A673 (cell line): ENCODE results near the gene C16orf74. TPM values are rescaled to one million over a fixed set of nuclear protein-coding genes. Genes with fewer than 3 reads are reported as not detected.

Experiments used
- BruUV-seq: library from RNA; stranded (reverse); fragments of 400-500 nt; replicated peaks from 2 replicates; lab custom pipeline; 2021; lab: Mats Ljungman, UMichigan
- CTCF ChIA-PET: fragments of 300-600 bp; sonication (Branson Sonifier 250); formaldehyde crosslinking; loops from one replicate; lab custom pipeline; 2022; ENCODE audit warnings: antibody characterized with exemption; lab: Charles Lee
- POLR2A ChIA-PET: fragments of 300-600 bp; sonication (Branson Sonifier 250); formaldehyde crosslinking; loops from one replicate; lab custom pipeline; 2022; ENCODE audit warnings: antibody characterized with exemption; ENCODE audit not compliant: low non-redundant PET; lab: Charles Lee
- DNase-seq: peaks from one replicate; pipeline ENCODE4 v3.0.0-alpha.2; 2015; ENCODE audit warnings: low spot score
- H3K27ac ChIP-seq: fragments of 200-600 bp; sonication (generic); 2 replicates; pipeline ENCODE4 v1.5.1; 2016; ENCODE audit warnings: mixed run types, low read depth, mild to moderate bottlenecking, mixed read lengths, antibody characterized with exemption, low read length; ENCODE audit not compliant: poor library complexity, severe bottlenecking
- H3K27me3 ChIP-seq: fragments of 200-600 bp; sonication (generic); replicated peaks from 2 replicates; pipeline ENCODE4 v1.6.1; 2017; ENCODE audit warnings: mixed run types, low read depth, mild to moderate bottlenecking, mixed read lengths, antibody characterized with exemption, low read length; ENCODE audit not compliant: insufficient read depth, poor library complexity
- H3K36me3 ChIP-seq: fragments of 200-600 bp; sonication (generic); 2 replicates; pipeline ENCODE4 v1.6.1; 2016; ENCODE audit warnings: mixed run types, mild to moderate bottlenecking, mixed read lengths, antibody characterized with exemption, low read length; ENCODE audit not compliant: insufficient read depth, poor library complexity, severe bottlenecking
- H3K4me1 ChIP-seq: fragments of 200-600 bp; sonication (generic); 2 replicates; pipeline ENCODE4 v1.6.1; 2017; ENCODE audit warnings: mixed run types, mild to moderate bottlenecking, mixed read lengths, antibody characterized with exemption, low read length; ENCODE audit not compliant: insufficient read depth, poor library complexity, severe bottlenecking
- H3K4me3 ChIP-seq: fragments of 200-600 bp; sonication (generic); 2 replicates; pipeline ENCODE4 v1.5.1; 2016; ENCODE audit warnings: low read depth, mixed run types, mild to moderate bottlenecking, mixed read lengths, low read length; ENCODE audit not compliant: poor library complexity, severe bottlenecking
- H3K9me3 ChIP-seq: fragments of 200-600 bp; sonication (generic); 2 replicates; pipeline ENCODE4 v1.6.1; 2016; ENCODE audit warnings: mixed run types, low read depth, mild to moderate bottlenecking, mixed read lengths, antibody characterized with exemption, low read length; ENCODE audit not compliant: poor library complexity, severe bottlenecking
- EZH2 ChIP-seq: fragments of 200-600 bp; sonication (generic); IDR thresholded peaks from 2 replicates; pipeline ENCODE4 v1.6.1; 2017; ENCODE audit warnings: borderline replicate concordance, low read depth, mild to moderate bottlenecking, mixed read lengths, antibody characterized with exemption, low read length; ENCODE audit not compliant: poor library complexity, severe bottlenecking
- intact Hi-C: fragments of 100-400 bp; cut with micrococcal nuclease; formaldehyde crosslinking; loops from one replicate; pipeline ENCODE4 v1.10.0; 2022; ENCODE audit not compliant: unreplicated experiment
- total RNA-seq: library from RNA; stranded (reverse); gene quantifications from 2 replicates; pipeline ENCODE4 v1.2.3, GENCODE V29; 2021
- TF ChIP-seq, protein P1 (sequence below): fragments of 300-800, 200-600 bp; sonication (generic); conservative IDR thresholded peaks from 2 replicates; pipeline ENCODE4 v1.5.1; 2017; ENCODE audit warnings: low read depth, mild to moderate bottlenecking, antibody characterized with exemption, low read length, moderate library complexity, mixed read lengths

C16orf74 gene
- total RNA-seq, 1 experiment from 2014 or later, result 3.8 TPM

DNA sequence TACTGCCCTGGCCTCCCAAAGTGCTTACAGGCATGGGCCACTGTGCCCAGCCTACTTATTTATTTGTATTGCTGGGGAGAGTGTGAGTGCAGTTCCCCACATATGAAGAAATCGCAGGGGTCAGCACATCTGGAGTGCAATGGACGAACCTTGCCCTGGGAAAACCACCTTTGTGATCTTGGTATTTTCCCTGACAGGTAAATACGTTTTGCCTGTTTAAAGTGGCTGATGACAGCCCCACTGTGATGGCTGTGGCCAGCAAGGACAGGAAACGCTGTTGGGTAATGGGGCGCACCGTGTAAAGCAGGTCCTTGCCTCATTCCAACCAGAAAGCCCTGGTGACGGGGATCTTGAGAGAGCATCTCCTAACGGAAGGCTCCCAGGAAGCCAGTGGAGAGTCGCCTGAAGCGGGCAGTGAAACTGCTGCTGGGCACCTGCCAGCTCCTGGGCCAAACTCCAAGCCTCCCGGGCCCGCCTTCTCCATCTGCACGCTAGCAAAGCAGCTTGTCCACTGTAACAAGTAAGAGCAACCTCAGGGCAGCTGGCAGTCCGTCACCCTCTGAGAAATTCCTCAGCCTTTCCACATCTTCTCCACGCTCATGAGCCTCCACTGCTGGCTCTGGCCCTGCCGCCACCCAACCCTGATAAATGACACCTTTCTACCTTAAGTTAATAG is 30.9 kb upstream of the C16orf74 start:
- TF ChIP-seq EZH2, result no peak
- TF ChIP-seq, protein P1, sequence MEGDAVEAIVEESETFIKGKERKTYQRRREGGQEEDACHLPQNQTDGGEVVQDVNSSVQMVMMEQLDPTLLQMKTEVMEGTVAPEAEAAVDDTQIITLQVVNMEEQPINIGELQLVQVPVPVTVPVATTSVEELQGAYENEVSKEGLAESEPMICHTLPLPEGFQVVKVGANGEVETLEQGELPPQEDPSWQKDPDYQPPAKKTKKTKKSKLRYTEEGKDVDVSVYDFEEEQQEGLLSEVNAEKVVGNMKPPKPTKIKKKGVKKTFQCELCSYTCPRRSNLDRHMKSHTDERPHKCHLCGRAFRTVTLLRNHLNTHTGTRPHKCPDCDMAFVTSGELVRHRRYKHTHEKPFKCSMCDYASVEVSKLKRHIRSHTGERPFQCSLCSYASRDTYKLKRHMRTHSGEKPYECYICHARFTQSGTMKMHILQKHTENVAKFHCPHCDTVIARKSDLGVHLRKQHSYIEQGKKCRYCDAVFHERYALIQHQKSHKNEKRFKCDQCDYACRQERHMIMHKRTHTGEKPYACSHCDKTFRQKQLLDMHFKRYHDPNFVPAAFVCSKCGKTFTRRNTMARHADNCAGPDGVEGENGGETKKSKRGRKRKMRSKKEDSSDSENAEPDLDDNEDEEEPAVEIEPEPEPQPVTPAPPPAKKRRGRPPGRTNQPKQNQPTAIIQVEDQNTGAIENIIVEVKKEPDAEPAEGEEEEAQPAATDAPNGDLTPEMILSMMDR, result no peak
- Histone ChIP-seq H3K4me1 (no peaks in the 10 kb centered on the region), H3K27me3 (no peaks in the 10 kb centered on the region), H3K27ac (no peak overlapping the region), H3K4me3 (no peak overlapping the region), H3K36me3 (peaks cover 43% of the 10 kb centered on the region), H3K9me3 (no peaks in the 10 kb centered on the region)
- no peak for DNase-seq
- intact Hi-C loops, result no loop called here
- CTCF ChIA-PET, result no interaction called here
- BruUV-seq, result no TSS peak
- POLR2A ChIA-PET, result no interaction called here

DNA sequence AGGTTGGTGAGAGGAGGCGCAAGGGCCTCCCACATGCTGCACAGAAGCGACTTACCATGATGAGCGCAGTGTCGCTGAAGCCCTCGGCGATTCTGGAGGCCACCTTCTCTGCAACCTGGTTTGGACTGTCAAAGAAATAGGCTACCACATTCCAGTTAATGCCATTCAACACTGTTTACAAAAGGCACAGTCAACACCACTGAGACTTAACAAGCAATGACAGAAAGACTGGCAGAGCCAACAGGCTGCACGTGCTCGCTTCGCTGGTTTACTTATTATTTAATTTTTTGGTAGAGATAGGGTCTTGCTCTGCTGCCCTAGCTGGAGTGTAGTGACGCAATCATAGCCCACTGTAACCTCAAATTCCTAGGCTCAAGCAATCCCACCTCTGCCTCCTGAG is 30.3 kb upstream of the C16orf74 start:
- no peak for DNase-seq
- BruUV-seq, result no TSS peak
- Histone ChIP-seq H3K4me3 (no peak overlapping the region), H3K27me3 (no peaks in the 10 kb centered on the region), H3K36me3 (peaks cover 45% of the 10 kb centered on the region), H3K27ac (no peak overlapping the region), H3K4me1 (no peaks in the 10 kb centered on the region), H3K9me3 (no peaks in the 10 kb centered on the region)
- CTCF ChIA-PET, result no interaction called here
- no peak for TF ChIP-seq EZH2
- TF ChIP-seq, protein P1, result no peak
- POLR2A ChIA-PET, result no interaction called here
- intact Hi-C loops, result no loop called here

DNA sequence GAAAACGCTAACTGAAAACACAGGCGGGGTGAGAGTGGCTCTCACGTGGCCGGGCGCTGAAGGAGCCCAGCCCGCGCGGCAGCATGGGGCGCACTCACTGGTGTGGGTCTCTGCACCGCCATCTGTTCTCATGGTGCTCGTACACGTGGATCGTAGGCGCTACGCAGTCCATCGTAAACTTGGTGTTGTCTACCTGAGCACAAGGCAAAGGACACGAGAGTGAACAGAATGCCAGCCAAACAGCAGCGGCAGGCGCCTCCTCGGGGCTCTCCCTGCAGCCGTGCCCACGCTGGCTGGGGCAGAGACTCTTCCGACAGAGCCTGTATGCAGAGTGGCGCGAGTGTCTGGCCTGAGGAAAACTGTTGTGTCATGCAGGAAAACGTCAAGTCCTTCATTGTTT is 29.4 kb upstream of the C16orf74 start:
- Histone ChIP-seq H3K9me3 (no peaks in the 10 kb centered on the region), H3K36me3 (peaks cover 42% of the 10 kb centered on the region), H3K27ac (no peak overlapping the region), H3K4me1 (no peaks in the 10 kb centered on the region), H3K27me3 (no peaks in the 10 kb centered on the region), H3K4me3 (no peak overlapping the region)
- CTCF ChIA-PET, result no interaction called here
- TF ChIP-seq, protein P1, result no peak
- no peak for TF ChIP-seq EZH2
- no peak for DNase-seq
- no TSS peak for BruUV-seq
- POLR2A ChIA-PET, result no interaction called here
- intact Hi-C loops, result no loop called here
